Aortic smooth muscle cell (primary cell): ENCODE measurements around the gene NISCH. TPM values are rescaled to one million over a fixed set of nuclear protein-coding genes. Genes with fewer than 3 reads are reported as not detected.

ENCODE experiments used
- total RNA-seq: library from RNA; depleted of rRNA; stranded (reverse); fragments of >200 nt; gene quantifications from 2 replicates; pipeline ENCODE4 v1.2.3, GENCODE V29; 2014

The NISCH gene
- total RNA-seq: 57.3 and 63.0 TPM in 2 replicates

DNA sequence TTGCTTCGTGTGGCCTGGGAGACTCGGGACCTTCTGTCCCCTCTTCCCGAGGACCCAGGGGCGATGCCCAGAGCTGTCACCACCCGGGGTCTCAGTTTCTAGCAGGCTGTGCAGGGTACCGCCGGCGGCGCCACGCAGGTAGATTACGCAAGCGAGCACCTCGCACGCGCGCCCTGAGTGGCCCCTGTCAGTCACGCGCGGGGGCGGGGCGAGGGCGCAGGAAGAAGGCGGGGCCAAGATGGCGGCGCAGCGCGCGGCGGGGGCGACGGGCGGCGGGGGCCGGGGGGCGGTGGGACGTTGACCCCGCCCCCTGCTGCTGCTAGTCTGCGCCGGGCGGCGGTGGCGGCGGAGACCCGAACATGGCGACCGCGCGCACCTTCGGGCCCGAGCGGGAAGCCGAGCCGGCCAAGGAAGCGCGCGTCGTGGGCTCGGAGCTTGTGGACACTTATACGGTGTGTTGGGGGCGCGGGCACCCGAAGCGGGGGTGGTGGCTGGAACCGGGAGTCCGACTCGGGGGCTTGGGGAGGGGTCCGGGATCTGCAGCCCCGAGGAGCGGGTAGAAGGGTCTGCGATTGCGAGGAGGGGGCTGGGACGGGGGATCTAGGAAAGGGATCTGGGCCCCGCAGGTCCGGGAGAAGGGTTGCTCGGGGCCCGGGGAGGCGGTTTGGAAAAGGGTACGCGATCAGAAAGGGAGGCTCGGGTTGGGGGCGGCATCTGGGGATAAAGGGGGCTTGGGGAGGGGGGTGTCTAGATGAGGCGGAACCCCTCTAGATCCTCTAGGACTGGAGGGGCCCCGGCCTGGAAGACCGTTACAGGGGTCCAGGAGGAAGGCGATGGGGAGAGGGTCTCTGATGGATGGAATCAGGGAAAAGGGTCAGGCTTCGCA is at the start of gene NISCH:
Gene NISCH (plus strand): TSS at position 322 of the 886 bp plus-strand sequence. CDS start 38 bp downstream, at position 360.

DNA sequence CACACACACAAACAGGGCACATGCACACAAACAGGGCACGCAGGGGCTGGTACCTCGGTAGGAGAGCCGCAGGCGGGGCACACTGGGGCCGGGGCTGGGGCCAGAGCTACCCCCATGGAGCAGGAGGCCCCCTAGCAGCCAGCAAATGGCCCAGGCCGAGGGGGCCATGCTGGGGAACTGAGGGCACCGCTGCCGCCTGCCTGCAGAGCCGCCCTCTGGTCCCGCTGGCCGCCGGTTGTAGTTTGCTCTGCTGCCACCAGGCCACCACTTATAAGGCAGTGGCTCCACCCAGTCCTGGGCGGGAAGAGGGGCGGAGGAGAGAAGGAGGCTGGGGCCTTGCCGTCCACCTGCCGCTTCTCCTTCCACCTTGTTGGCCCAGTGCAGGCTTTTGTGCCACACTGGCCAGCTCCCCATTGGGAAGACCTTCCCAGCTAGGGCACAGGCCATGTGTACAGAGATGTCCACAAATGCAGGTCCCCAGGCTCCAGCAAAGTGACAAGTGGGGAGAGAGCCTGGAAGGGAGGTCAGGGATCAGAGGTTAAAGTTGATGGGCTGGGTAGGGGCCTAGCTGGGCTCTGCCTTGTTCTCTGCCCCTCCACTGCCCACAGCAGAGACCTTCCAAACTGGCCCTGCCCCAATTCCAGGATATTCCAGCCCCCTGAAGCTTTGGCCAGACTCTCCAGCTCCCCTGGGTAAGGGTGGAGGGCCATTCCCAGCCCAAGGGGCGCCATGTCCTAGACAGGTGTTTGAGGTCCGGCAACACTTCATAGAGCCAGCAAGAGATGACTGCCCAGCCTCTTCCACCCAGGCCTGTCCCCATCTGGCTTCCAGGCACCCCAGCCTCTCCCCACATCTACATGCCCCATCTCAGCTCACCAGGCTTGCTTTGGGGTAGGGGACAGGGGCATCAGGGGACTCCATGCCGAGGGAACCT is 10.3 kb upstream of the NISCH start, which contains the start of gene SEMA3G:
Gene SEMA3G (minus strand): TSS at position 244 of the 934 bp plus-strand sequence. CDS start 76 bp downstream, at position 168.

GRCh38 chr3:52453496-52454249 is 1.7 kb upstream of the NISCH start, which contains the start of gene TNNC1:
Gene TNNC1 (minus strand): TSS chr3:52454041. CDS start chr3:52454015, 26 bp downstream.

GRCh38 chr3:52494886-52495495 is 39.6 kb downstream of the NISCH start, which contains the start of gene STAB1:
Gene STAB1 (plus strand): TSS chr3:52495338. CDS start chr3:52495414, 76 bp downstream.

GRCh38 chr3:52533623-52534280 is 78.3 kb downstream of the NISCH start, which contains the start of gene NT5DC2:
Gene NT5DC2 (minus strand): TSS chr3:52533857. CDS start chr3:52533737, 120 bp downstream.

DNA sequence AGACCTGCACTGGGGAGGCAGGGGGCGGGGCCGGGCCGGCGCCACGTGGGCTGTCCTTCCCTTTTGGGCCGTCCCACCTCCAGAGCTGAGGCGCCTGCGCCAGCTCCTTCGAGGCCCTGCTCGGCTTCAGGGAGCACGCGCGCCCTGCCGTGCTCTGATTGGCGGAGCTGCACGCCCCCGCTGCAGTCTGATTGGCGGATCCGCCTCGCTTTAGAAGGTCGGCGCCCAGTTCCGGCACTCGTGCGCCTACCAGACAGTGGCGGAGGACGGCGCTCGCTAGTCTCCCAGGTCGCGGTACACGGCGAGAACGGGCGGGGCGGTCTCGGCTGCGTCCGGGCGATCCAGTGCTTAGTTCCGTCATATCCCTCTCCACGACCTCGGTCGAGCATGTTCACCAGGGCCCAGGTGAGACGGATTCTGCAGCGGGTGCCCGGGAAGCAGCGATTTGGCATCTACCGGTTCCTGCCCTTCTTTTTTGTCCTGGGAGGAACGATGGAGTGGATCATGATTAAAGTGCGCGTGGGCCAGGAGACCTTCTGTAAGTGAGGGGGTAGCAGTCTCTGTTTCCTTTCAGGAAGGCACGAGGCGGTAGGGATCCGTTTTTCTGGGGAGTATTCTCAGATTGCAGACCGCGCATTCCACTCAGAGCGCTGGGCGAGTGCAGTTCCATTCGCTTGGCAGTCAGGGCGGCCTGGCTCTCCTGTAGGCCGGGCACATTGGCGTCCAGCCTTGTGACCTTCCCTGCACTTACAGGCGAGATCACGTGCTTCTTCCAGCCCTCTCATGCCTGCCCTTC is 81.2 kb downstream of the NISCH start, which contains the start of gene UQCC5:
Gene UQCC5 (plus strand): TSS at position 237 of the 796 bp plus-strand sequence. CDS start 151 bp downstream, at position 388.

Other genes starting within 250 kb of the NISCH start
- under 0.01 TPM in 1 of 2 replicates, not detected in the other for gene TLR9, start 230.0 kb upstream of the NISCH start, total RNA-seq
- 73.0 and 78.6 TPM in 2 replicates for gene TWF2, start 216.4 kb upstream of the NISCH start, total RNA-seq
- 18.1 and 19.5 TPM in 2 replicates for gene PPM1M, start 209.8 kb upstream of the NISCH start, total RNA-seq
- 67.9 and 71.7 TPM in 2 replicates for gene WDR82, start 177.0 kb upstream of the NISCH start, total RNA-seq
- 11.4 and 13.2 TPM in 2 replicates for gene GLYCTK, start 167.8 kb upstream of the NISCH start, total RNA-seq
- 3.3 and 3.9 TPM in 2 replicates for gene DNAH1, start 139.3 kb upstream of the NISCH start, total RNA-seq
- gene BAP1, start 45.6 kb upstream of the NISCH start, total RNA-seq: 38.7 and 48.1 TPM in 2 replicates
- gene PHF7, start 44.9 kb upstream of the NISCH start, total RNA-seq: 4.8 and 7.4 TPM in 2 replicates
- under 0.01 and 0.19 TPM in 2 replicates for gene SEMA3G, start 10.5 kb upstream of the NISCH start, total RNA-seq
- gene TNNC1, start 1.6 kb upstream of the NISCH start, total RNA-seq: 1.3 and 2.7 TPM in 2 replicates
- gene STAB1, start 39.7 kb downstream of the NISCH start, total RNA-seq: 2.5 and 6.5 TPM in 2 replicates
- gene NT5DC2, start 78.3 kb downstream of the NISCH start, total RNA-seq: 47.2 and 59.3 TPM in 2 replicates
- 6.7 and 12.0 TPM in 2 replicates for gene UQCC5, start 81.0 kb downstream of the NISCH start, total RNA-seq
- 56.4 and 66.8 TPM in 2 replicates for gene PBRM1, start 230.3 kb downstream of the NISCH start, total RNA-seq
- 100 and 106 TPM in 2 replicates for gene GNL3, start 230.4 kb downstream of the NISCH start, total RNA-seq